SK-N-MC (cell line): Measurements from ENCODE around the gene LCE3E.

Source experiments
- EZH2 ChIP-seq: fragments of 200-600 bp; sonication (generic); IDR thresholded peaks from one replicate; pipeline ENCODE4 v1.6.1; 2017; ENCODE audit warnings: antibody characterized with exemption
- POLR2AphosphoS5 ChIP-seq: IDR thresholded peaks from 2 replicates; pipeline ENCODE4 v1.6.1; 2012; ENCODE audit warnings: mild to moderate bottlenecking, low read depth, low read length, borderline replicate concordance

- no peak for TF ChIP-seq EZH2
- no peak for TF ChIP-seq POLR2AphosphoS5
These were observed at the start of gene LCE3E for GRCh38 chr1:152566681-152567080.
